ENCODE results near the gene ASCC3.

Gene ASCC3

GRCh38 chr6:100889351-100889750 lies 8.2 kb upstream of the ASCC3 start:
- CTCF ChIA-PET = no interaction called here
- no peak for DNase-seq (ENCODE audit: low spot score)
- POLR2A ChIA-PET (ENCODE audit: low non-redundant PET) = no interaction called here

DNA sequence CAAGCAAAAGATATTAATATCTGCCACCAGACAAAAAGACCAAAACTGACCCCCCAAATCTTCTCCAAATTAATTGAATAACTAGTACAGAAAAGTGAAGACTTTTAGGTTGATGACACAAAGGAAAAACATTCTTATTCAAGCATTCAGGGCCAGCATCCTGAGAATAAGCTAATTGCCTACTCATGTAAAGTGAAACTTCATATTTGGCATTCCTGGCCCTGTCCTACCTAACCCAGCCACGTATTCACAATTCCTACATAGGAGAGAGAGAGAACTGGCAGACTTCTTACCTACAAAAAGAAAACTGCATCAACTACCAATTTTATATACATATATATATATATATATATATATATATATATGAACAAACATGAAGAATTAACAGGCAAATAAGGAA lies 4.9 kb upstream of the ASCC3 start:
- H3K27ac ChIP-seq = no peak overlapping the region
- POLR2A ChIA-PET (ENCODE audit: low non-redundant PET) = no interaction called here
- DNase-seq (ENCODE audit: low spot score) = no peak
- TF ChIP-seq, protein P1, sequence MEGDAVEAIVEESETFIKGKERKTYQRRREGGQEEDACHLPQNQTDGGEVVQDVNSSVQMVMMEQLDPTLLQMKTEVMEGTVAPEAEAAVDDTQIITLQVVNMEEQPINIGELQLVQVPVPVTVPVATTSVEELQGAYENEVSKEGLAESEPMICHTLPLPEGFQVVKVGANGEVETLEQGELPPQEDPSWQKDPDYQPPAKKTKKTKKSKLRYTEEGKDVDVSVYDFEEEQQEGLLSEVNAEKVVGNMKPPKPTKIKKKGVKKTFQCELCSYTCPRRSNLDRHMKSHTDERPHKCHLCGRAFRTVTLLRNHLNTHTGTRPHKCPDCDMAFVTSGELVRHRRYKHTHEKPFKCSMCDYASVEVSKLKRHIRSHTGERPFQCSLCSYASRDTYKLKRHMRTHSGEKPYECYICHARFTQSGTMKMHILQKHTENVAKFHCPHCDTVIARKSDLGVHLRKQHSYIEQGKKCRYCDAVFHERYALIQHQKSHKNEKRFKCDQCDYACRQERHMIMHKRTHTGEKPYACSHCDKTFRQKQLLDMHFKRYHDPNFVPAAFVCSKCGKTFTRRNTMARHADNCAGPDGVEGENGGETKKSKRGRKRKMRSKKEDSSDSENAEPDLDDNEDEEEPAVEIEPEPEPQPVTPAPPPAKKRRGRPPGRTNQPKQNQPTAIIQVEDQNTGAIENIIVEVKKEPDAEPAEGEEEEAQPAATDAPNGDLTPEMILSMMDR (conservative IDR thresholded peaks at IDR 0.05; ENCODE audit: low read depth) = no peak
- CTCF ChIA-PET = no interaction called here

More at GRCh38 chr6:100889351-100889750, 8.2 kb upstream of the ASCC3 start:
- no peak overlapping the region for H3K27ac ChIP-seq
- TF ChIP-seq, protein P1 (conservative IDR thresholded peaks at IDR 0.05; ENCODE audit: low read depth) = no peak

DNA sequence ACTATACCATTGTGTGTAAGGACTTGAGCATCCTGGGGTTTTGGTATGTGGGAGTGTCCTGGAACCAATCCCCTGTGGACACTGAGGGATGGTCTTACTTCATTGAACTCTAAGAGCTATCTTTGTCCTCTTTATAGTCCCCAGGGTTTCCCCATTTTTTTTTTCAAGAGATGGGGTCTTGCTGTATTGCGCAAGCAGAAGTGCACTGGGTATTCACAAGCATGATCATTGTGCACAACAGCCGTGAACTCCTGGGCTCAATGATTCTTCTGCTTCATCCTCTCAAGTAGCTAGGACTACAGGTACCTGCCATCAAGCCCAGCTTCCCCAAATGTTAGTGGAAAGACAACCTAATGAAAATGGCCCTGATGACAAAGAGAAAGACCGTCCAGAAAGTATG lies 2.2 kb upstream of the ASCC3 start:
- TF ChIP-seq, protein P1 (conservative IDR thresholded peaks at IDR 0.05; ENCODE audit: low read depth) = no peak
- no peak for DNase-seq (ENCODE audit: low spot score)
- POLR2A ChIA-PET (ENCODE audit: low non-redundant PET) = no interaction called here
- CTCF ChIA-PET = interaction anchor here (0.7 kb wide), 1 partner anchor 24 kb away, joined by 3 read pairs; no protein-coding TSS in a partner anchor
- no peak overlapping the region for H3K27ac ChIP-seq

DNA sequence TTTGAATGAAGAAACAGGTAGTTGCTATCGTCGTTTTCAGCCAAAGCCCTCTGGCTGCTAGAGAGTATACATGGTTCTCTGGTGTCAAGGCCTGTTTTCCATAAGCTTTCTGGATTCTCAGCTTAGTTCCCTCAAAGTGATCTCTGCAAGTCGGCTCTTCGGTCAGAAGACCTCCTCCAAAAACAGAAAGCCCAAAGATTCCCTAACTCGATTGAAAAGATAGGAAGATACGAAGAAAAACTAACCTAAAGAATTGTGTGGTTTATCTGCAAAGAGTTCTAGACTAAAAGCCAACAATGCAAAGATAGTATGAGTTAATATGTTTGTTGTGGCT lies 545 bp upstream of the ASCC3 start:
- ChIA-PET POLR2A (ENCODE audit: low non-redundant PET) (no interaction called here), CTCF (no interaction called here)
- DNase-seq (ENCODE audit: low spot score) = no peak
- TF ChIP-seq, protein P1 (conservative IDR thresholded peaks at IDR 0.05; ENCODE audit: low read depth) = no peak
- H3K27ac ChIP-seq = peak overlapping the region; percentile 91

DNA sequence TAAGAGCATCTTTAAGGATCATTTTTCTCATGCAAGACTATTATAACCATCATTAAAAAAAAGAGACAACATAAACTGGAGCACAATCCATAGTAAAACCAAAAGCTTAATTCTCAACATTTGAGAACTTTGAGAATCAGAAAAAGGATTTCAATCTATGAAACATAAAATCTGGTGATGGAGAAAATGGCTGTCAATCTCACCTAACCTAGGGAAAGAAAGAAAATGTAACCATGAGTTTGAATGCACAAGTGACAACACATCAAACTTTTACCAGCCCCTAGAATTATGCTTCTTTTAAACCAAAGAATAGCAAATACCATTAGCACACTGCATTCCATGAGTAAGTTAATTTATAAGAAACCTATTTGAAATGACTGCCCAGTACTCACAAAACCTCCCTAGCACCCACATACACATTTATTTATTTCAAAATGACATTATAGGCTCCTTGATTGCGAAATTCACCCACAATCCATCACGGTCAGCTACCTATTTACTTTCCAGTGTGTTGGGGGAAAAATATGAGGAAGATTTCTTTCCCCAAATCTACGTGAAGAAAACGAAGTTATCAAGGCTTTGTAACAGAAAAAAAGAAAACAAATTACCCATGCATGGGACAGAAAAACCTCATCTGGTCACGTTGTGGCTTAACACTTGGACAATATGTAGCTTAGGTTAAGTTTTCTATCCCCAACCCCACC lies 828 bp downstream of the ASCC3 start:
- ChIA-PET POLR2A (ENCODE audit: low non-redundant PET) (interaction anchor here (0.6 kb wide), 1 partner anchor 25 kb away, joined by 9 read pairs; no protein-coding TSS in a partner anchor), CTCF (interaction anchor here (0.6 kb wide), 1 partner anchor 31 kb away, joined by 3 read pairs; no protein-coding TSS in a partner anchor)

DNA sequence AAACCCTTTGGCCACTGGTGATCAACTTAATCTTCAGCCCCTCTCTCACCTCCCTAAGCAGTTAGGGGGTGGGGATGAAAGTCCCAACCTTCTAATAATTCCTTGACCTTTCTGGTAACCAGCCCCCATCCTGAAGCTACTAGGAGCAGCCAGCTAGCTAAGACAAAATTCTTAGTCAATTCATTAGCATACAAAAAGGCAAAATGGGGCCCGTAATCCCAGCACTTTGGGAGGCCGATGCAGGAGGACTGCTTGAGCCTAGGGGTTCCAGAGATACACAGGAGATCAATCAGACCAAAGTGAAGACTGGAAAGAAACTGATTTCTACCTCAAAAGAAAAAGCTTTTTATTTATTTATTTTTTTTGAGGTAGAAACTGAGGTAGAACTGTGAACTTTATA lies 1.8 kb downstream of the ASCC3 start:
- CTCF ChIA-PET = interaction anchor here (0.6 kb wide), 1 partner anchor 30 kb away, joined by 3 read pairs; no protein-coding TSS in a partner anchor
- no peak overlapping the region for H3K27ac ChIP-seq
- DNase-seq (ENCODE audit: low spot score) = no peak
- POLR2A ChIA-PET (ENCODE audit: low non-redundant PET) = interaction anchor here (0.6 kb wide), 1 partner anchor 26 kb away, joined by 9 read pairs; no protein-coding TSS in a partner anchor
- TF ChIP-seq, protein P1 (conservative IDR thresholded peaks at IDR 0.05; ENCODE audit: low read depth) = no peak

More for the DNA sequence above, 828 bp downstream of the ASCC3 start:
- peak; percentile 20 for DNase-seq (ENCODE audit: low spot score)
- TF ChIP-seq, protein P1 (conservative IDR thresholded peaks at IDR 0.05; ENCODE audit: low read depth) = no peak
- peak overlapping the region; percentile 91 for H3K27ac ChIP-seq
